GM21526 (cell line): Measurements from ENCODE around the gene EIF6.

ENCODE experiments used
- ATAC-seq: cut with Tn5 transposase; IDR thresholded peaks from one replicate; pipeline ENCODE4 v1.9.1; 2021; ENCODE audit warnings: moderate library complexity; ENCODE audit not compliant: unreplicated experiment, low FRiP score

EIF6 gene

GRCh38 chr20:35314816-35315631 is 30.5 kb upstream of the EIF6 start:
- ATAC-seq, result no peak

DNA sequence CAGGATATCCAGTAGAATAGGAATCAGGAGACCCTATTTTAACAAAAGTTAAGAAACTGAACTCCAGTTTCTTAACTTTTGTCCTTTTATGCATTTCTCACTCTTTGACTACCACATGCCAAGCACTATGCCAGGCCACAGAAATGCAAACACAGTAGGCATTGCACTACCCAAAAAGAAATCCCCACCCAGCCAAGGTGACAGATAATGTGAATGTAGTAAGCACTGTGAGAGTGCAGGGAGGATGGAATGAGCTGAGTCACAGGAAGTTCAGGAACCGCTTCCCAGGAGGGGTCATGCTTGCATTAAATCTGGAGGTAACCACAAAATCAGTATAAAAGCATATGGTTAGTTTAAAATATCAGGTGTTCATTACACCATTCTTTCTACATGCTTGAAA is 27.7 kb upstream of the EIF6 start:
- ATAC-seq, result no peak

- ATAC-seq, result no peak
These were observed 27.2 kb upstream of the EIF6 start for GRCh38 chr20:35311822-35312221.

- no peak for ATAC-seq
These were observed 26.8 kb upstream of the EIF6 start for GRCh38 chr20:35311409-35311808.

DNA sequence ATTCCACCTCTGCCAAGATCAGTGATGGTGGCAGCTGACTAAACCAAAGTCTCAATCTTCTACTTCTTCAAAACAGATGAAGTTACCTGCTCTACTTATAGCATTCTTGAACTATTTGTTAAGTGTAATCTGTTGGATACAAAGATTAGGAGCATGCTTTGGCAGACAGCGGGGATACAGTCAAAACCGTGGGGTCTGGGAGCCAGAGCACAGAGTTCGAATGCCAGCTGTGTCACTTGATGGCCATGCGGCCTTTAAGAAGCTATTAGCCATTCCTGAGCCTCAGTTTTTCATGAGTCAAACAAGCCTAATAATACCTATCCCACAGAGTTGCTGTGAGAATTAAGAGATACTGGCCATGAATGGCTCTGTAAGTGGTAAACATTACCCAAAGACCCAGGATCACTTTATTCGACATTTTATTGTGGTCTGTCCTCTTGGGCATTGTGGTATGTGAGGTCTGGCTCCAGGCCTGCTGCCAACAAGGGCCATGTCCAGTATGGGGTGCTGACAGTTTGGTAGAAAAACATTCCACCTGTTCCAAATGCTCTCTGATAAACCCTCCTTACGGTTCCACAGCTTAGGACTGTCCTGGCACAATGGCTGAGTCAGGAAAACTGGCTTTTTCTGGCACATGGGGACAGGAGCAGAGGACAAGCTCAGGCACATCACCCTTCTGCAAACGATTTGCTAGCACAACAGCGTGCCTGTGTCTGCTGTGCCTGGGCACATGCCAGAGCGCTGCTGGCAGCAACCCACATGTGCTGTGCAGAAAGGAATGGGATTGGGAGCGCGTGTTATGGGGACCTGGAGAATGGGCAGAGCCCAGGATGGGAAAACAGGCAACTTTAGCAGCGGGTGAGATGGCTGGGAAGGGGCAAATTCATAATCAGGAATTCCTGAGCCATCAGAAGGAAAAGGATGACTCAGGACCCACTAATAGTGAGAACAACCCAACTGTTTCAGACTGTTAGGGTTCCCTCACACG is 23.4 kb upstream of the EIF6 start:
- ATAC-seq, result no peak

DNA sequence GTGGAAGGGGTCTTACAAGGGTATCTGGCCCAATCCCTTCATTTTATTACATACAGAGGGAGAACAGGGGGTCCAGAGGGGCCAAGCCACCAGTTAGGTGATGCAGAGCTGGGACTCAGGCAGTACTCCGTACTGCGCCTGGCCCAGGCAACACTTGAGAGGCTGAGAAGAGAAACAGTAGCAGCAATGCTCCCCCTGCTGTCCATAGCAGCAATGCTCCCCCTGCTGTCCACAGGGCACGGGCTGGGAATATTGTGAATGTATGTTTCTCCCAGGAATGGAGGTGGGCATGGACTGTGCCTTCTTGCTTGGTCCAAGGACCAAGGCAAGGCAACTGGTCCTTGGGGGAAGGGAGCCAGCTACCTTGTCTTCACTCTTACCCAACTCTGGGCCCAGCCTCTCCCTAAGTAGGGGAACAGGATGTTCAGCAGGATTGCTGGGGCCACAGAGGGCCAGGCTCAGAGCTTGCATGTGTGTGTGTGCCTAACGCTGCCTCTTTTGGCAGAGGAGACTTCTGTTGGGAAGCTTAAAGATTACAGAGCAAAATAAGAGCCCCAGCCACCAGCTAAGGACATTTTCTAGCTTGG is 22.5 kb upstream of the EIF6 start:
- ATAC-seq, result no peak

GRCh38 chr20:35305682-35306556 is 21.3 kb upstream of the EIF6 start:
- no peak for ATAC-seq

GRCh38 chr20:35304956-35305355 is 20.4 kb upstream of the EIF6 start:
- no peak for ATAC-seq

DNA sequence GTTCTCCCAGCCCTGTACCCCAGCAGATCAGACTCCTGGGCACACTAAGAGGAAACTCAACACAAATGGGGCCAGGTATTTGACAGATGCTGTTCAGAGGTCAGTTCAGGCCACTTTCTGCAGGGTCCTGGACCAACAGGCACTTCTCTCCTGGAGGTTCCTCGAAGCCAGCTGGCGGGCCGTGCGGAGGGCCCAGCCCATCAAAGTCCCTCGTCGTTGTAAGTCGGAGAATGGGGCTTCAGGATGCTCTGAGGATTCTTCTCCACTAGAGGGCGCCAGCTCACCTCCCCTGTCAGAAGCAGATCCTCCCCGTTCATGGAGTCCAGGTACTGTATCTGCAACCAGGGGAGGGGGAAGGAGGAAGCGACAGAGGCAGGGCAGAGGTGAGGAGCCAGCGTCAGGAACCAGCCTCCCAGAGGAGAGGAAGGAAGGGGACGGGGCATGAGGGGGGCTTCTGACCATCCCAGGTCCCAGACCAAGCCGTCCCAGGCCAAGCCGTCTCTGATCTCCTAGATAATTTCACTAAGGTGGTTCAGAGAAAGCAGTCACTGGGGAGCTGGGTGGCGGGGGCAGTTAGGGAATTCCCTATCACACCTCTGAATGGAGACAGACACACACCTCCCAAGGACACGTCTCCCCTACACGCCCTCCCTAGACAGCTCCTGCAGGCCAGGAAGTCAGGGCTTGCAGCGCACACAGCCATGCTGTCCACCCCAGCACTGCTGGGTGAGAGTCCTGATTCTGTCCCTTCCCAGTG is 19.3 kb upstream of the EIF6 start:
- ATAC-seq, result no peak

DNA sequence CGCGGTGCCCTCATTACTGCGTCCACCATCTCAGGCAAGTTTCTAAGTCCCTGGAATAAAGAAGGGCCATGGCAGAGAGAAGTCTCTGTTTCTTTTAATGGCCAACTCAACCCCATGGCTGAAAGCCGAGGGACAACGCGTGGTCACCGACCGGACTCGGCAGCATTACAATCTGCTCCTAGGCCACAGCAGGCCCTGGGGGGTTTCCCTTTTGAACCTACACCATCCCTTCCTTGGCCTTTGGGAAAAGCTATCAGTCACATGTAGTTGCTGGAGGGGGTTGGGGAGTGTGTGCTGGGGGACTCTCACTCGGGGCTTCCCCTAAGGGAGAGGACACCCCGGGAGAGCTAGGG is 18.8 kb upstream of the EIF6 start:
- ATAC-seq, result no peak

GRCh38 chr20:35302421-35303335 is 18.1 kb upstream of the EIF6 start:
- ATAC-seq, result no peak

GRCh38 chr20:35301426-35301825 is 16.9 kb upstream of the EIF6 start:
- ATAC-seq, result no peak

GRCh38 chr20:35300469-35301262 is 16.1 kb upstream of the EIF6 start:
- no peak for ATAC-seq

GRCh38 chr20:35299780-35300179 is 15.2 kb upstream of the EIF6 start:
- ATAC-seq, result no peak

GRCh38 chr20:35298264-35298663 is 13.7 kb upstream of the EIF6 start:
- no peak for ATAC-seq

- no peak for ATAC-seq
These were observed 13.2 kb upstream of the EIF6 start for GRCh38 chr20:35297740-35298139.

DNA sequence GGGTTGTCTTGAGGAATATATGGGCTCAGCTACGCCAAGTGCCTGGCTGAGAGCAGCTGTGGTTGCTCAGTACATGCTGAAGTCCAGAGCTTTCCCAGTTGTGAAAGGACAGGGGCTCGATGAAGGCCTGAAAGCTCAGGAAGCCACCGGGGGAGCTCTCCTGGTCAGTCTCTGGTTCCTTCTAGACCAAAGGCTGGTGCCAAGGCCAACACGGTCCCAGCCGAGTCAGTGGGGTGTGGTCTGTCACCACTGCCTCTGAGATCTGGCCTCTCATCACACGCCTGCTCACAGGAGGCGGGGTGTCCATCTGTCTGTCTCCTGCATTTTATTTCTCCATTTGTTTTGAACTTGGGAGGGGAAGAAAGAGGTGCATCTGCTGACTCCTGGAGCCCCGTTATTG is 12.6 kb upstream of the EIF6 start:
- no peak for ATAC-seq

DNA sequence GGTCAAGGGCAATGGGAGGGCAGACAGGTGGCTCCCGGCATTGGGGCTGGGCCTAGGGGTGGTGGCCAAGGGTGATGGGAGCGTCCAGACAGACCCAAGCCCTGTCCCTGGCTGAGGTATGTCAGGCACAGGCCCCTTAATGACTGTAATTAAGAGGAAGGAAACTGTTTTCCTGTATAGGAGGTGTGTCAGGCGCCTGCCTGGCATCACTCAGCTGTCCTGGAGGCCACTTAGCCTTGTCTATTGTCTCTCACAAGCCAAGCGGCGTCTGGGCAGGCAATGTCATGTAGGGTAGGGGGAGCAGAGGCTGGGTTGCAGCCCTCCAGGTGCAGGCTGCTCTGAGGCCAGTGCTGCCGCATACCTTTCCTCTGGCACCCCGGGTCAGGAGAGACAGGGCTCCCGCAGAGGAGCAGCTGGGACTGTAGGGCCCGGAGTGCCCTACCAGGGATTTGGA is 11.6 kb upstream of the EIF6 start:
- ATAC-seq, result no peak
